Muscle layer of duodenum (tissue), 2 donors: ENCODE measurements around the gene MECR.
A peak's percentile ranks its signal among the peaks of the same experiment; 100 is the strongest.

Experiments
- H3K27ac ChIP-seq: one replicate; pipeline ENCODE4 v1.7.0; 2013; ENCODE audit warnings: mild to moderate bottlenecking, low read length
- H3K27me3 ChIP-seq: one replicate; pipeline ENCODE4 v1.7.0; 2013; ENCODE audit warnings: low read depth, mild to moderate bottlenecking, control low read depth, low read length
- H3K36me3 ChIP-seq, 2 donors: one replicate each; pipeline ENCODE4 v1.7.0; 2013; ENCODE audit warnings: low read length in 2 of 2, control low read depth in 1 of 2, mild to moderate bottlenecking in 1 of 2; ENCODE audit not compliant: insufficient read depth in 2 of 2, control insufficient read depth in 1 of 2
- H3K4me1 ChIP-seq, 2 donors: one replicate each; pipeline ENCODE4 v1.7.0; 2013; ENCODE audit warnings: low read length in 2 of 2, mild to moderate bottlenecking in 2 of 2, control low read depth in 1 of 2, moderate library complexity in 1 of 2; ENCODE audit not compliant: insufficient read depth in 2 of 2, control insufficient read depth in 1 of 2
- H3K4me3 ChIP-seq, 2 donors: one replicate each; pipeline ENCODE4 v1.7.0; 2013; ENCODE audit warnings: low read length in 2 of 2, low read depth in 1 of 2, mild to moderate bottlenecking in 1 of 2
- H3K9me3 ChIP-seq, 2 donors: one replicate each; pipeline ENCODE4 v1.7.0; 2013; ENCODE audit warnings: low read length in 2 of 2, control low read depth in 1 of 2, mild to moderate bottlenecking in 1 of 2; ENCODE audit not compliant: control insufficient read depth in 1 of 2
- donor health status: healthy.

MECR gene

DNA sequence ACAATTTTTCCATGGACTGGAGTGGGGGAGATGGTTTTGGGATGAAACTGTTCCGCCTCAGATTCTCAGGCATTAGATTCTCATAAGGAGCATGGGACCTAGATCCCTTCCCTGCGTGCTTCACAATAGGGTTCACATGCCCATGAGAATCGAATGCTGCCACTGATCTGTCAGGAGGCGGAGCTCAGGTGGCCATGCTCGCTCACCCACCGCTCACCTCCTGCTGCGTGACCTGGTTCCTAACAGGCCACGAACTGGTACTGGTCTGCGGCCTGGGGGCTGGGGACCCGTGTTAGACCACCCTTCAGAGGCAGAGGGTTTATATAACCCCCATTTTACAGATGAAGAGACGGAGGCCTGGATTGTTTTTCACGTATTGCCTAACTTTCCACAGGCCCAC, 32.7 kb downstream of the MECR start:
- Histone ChIP-seq H3K27ac (no peak overlapping the region), H3K9me3 (no peaks in the 10 kb centered on the region), H3K27me3 (no peaks in the 10 kb centered on the region), H3K36me3 (peaks cover 11 to 46% of the 10 kb centered on the region in 2 donors), H3K4me3 (no peak overlapping the region), H3K4me1 (peaks cover 6 to 10% of the 10 kb centered on the region in 2 donors)

GRCh38 chr1:29197590-29197924, 33.2 kb downstream of the MECR start:
- Histone ChIP-seq H3K9me3 (no peaks in the 10 kb centered on the region), H3K36me3 (peaks cover 11 to 48% of the 10 kb centered on the region in 2 donors), H3K4me3 (no peak overlapping the region), H3K4me1 (peaks cover 4 to 7% of the 10 kb centered on the region in 2 donors), H3K27ac (no peak overlapping the region), H3K27me3 (no peaks in the 10 kb centered on the region)

- Histone ChIP-seq H3K9me3 (no peaks in the 10 kb centered on the region), H3K27ac (no peak overlapping the region), H3K27me3 (no peaks in the 10 kb centered on the region), H3K4me3 (no peak overlapping the region), H3K36me3 (peaks cover 11 to 48% of the 10 kb centered on the region in 2 donors), H3K4me1 (peaks cover 0 to 3% of the 10 kb centered on the region in 2 donors)
These were observed 33.7 kb downstream of the MECR start for GRCh38 chr1:29196863-29197589.

- no peak overlapping the region for H3K27ac ChIP-seq
- H3K27me3 ChIP-seq, result no peaks in the 10 kb centered on the region
- peaks cover 9 to 40% of the 10 kb centered on the region in 2 donors for H3K36me3 ChIP-seq
- H3K4me1 ChIP-seq, result peaks cover 0 to 3% of the 10 kb centered on the region in 2 donors
- no peaks in the 10 kb centered on the region for H3K9me3 ChIP-seq
- no peak overlapping the region for H3K4me3 ChIP-seq
These were observed 34.8 kb downstream of the MECR start for GRCh38 chr1:29195881-29196291.

DNA sequence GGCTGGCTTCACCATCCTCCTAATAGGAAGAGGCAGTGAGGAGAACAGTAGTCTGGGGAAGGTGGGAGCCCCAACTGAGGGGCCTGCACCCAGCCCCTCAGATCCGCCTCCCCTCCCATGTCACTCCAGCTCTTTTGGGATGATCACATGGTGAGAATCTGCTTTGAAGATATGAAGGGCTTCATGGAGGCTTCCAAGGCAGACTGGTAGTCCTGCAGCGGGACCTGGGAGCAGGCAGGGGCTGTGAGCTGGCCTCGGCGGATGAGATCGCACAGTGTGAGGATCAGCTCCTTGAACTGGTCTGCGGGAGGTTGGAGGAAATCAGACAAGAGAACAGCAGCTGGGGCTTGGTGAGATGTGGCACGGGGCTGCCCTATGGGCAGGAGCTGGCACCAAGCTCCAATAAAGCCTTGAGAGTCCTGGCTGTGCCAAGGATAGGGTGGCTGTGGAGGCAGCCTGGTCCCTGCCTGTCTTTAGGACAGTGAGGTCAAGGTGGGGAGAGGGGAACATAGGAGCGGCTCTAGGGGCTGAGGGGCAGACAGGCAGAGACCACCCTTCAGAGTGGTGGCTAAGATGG, 36.8 kb downstream of the MECR start:
- no peaks in the 10 kb centered on the region for H3K9me3 ChIP-seq
- H3K36me3 ChIP-seq, result peaks cover 0 to 29% of the 10 kb centered on the region in 2 donors

GRCh38 chr1:29190718-29191117, 40.0 kb downstream of the MECR start:
- Histone ChIP-seq H3K27ac (no peak overlapping the region), H3K4me3 (no peak overlapping the region), H3K27me3 (no peaks in the 10 kb centered on the region), H3K9me3 (no peaks in the 10 kb centered on the region), H3K4me1 (no peaks in the 10 kb centered on the region), H3K36me3 (peaks cover 0 to 26% of the 10 kb centered on the region in 2 donors)

More for the DNA sequence above, 36.8 kb downstream of the MECR start:
- peaks cover 0 to 3% of the 10 kb centered on the region in 2 donors for H3K4me1 ChIP-seq
- no peak overlapping the region for H3K4me3 ChIP-seq
- H3K27ac ChIP-seq, result no peak overlapping the region
- no peaks in the 10 kb centered on the region for H3K27me3 ChIP-seq

- peaks cover 0 to under 1% of the 10 kb centered on the region in 2 donors for H3K36me3 ChIP-seq
- no peaks in the 10 kb centered on the region for H3K4me1 ChIP-seq
- no peaks in the 10 kb centered on the region for H3K27me3 ChIP-seq
- no peak overlapping the region for H3K4me3 ChIP-seq
- no peak overlapping the region for H3K27ac ChIP-seq
- no peaks in the 10 kb centered on the region for H3K9me3 ChIP-seq
These were observed 44.0 kb downstream of the MECR start for GRCh38 chr1:29186707-29187106.

DNA sequence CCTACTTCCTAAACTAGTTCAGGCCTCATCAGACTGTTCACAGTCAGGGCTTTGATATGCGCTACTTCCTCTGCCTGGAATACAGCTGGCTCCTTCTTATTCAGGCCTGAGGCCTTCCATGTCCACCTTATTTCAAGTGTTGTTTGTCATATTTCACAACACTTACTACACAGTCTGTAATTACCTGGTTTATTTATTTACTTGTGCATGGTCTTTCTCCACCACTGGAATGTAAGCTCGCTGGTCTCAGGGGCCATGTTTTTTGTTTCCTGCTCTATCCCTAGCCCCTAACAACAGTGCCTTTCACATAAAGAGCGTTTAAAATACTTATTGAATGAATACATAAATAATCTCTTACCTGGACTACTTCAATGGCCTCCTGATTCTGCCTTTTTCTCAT, 44.5 kb downstream of the MECR start:
- H3K27ac ChIP-seq, result no peak overlapping the region

DNA sequence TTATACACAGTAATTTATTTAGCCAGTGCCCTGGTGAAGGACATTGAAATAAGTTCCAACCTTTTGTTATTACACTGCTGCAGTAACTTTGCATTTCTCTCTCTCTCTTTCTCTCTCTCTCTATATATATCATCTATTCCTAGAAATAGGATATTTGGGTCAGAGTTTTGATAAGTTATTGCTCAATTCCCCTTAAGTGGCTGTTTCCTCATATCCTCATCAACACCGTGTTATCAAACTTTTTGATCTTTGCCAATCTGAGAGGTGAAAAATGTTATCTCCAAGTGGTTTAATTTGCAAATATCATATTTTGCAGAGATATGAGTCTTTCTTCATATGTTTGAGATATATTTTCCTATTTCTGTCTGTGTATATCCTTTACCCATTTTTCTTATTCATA, 47.4 kb downstream of the MECR start:
- Histone ChIP-seq H3K27ac (peak overlapping the region; percentile 99), H3K9me3 (no peaks in the 10 kb centered on the region), H3K4me1 (peaks cover 16 to 25% of the 10 kb centered on the region in 2 donors)

More for the DNA sequence above, 44.5 kb downstream of the MECR start:
- no peak overlapping the region for H3K4me3 ChIP-seq
- no peaks in the 10 kb centered on the region for H3K4me1 ChIP-seq
- peaks cover 0 to 4% of the 10 kb centered on the region in 2 donors for H3K36me3 ChIP-seq
- H3K27me3 ChIP-seq, result no peaks in the 10 kb centered on the region
- H3K9me3 ChIP-seq, result no peaks in the 10 kb centered on the region

GRCh38 chr1:29181413-29182225, 49.1 kb downstream of the MECR start, which contains the start of gene SRSF4:
Gene SRSF4, minus strand, starts transcription at chr1:29181900. Its CDS starts 148 bp downstream, at chr1:29181752.
- Histone ChIP-seq H3K27me3 (no peaks in the 10 kb centered on the region), H3K4me1 (peaks cover 16 to 40% of the 10 kb centered on the region in 2 donors), H3K9me3 (no peaks in the 10 kb centered on the region), H3K27ac (peak within 1 kb of the TSS; percentile 99), H3K36me3 (peaks cover 5 to 13% of the 10 kb centered on the region in 2 donors), H3K4me3 (peak within 1 kb of the TSS; percentile 78 to 87)

More for the DNA sequence above, 47.4 kb downstream of the MECR start:
- Histone ChIP-seq H3K36me3 (peaks cover 5 to 13% of the 10 kb centered on the region in 2 donors), H3K4me3 (no peak overlapping the region), H3K27me3 (no peaks in the 10 kb centered on the region)
